IPS DF 6.9 (cell line): ENCODE measurements around the gene BTN1A1.
"Not testable (repeated sequence)": the region's sequence is repeated elsewhere in the genome, so short reads cannot be mapped to it uniquely, and the experiment has no call there.

ENCODE experiments used
- DNase-seq: peaks from one replicate; pipeline ENCODE4 v3.0.0-alpha.2; 2013; ENCODE audit warnings: low read depth, low spot score
- H3K27ac ChIP-seq: one replicate; pipeline ENCODE4 v1.5.1; 2013; ENCODE audit warnings: low read length, control low read depth
- H3K27me3 ChIP-seq: 2 replicates; pipeline ENCODE4 v1.6.1; 2013; ENCODE audit warnings: mild to moderate bottlenecking, low read length; ENCODE audit not compliant: control insufficient read depth, insufficient read depth
- H3K36me3 ChIP-seq: 2 replicates; pipeline ENCODE4 v1.6.1; 2013; ENCODE audit warnings: low read length; ENCODE audit not compliant: control insufficient read depth, insufficient read depth
- H3K4me1 ChIP-seq: 2 replicates; pipeline ENCODE4 v1.6.1; 2013; ENCODE audit warnings: low read length; ENCODE audit not compliant: control insufficient read depth, insufficient read depth
- H3K4me3 ChIP-seq: 2 replicates; pipeline ENCODE4 v1.5.1; 2013; ENCODE audit warnings: mild to moderate bottlenecking, low read length
- H3K9me3 ChIP-seq: 2 replicates; pipeline ENCODE4 v1.6.1; 2013; ENCODE audit warnings: low read length, inconsistent platforms; ENCODE audit not compliant: control insufficient read depth, insufficient read depth
- WGBS: extraction: QIAGEN DNeasy Blood & Tissue Kit; methylation state at CpG from one replicate; pipeline ENCODE4 v1.1.7; 2013; ENCODE audit warnings: mixed read lengths, missing lambda C conversion rate; ENCODE audit not compliant: insufficient read length, insufficient coverage; 5-methylcytosine and 5-hydroxymethylcytosine counted together

Gene BTN1A1, protein sequence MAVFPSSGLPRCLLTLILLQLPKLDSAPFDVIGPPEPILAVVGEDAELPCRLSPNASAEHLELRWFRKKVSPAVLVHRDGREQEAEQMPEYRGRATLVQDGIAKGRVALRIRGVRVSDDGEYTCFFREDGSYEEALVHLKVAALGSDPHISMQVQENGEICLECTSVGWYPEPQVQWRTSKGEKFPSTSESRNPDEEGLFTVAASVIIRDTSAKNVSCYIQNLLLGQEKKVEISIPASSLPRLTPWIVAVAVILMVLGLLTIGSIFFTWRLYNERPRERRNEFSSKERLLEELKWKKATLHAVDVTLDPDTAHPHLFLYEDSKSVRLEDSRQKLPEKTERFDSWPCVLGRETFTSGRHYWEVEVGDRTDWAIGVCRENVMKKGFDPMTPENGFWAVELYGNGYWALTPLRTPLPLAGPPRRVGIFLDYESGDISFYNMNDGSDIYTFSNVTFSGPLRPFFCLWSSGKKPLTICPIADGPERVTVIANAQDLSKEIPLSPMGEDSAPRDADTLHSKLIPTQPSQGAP

DNA sequence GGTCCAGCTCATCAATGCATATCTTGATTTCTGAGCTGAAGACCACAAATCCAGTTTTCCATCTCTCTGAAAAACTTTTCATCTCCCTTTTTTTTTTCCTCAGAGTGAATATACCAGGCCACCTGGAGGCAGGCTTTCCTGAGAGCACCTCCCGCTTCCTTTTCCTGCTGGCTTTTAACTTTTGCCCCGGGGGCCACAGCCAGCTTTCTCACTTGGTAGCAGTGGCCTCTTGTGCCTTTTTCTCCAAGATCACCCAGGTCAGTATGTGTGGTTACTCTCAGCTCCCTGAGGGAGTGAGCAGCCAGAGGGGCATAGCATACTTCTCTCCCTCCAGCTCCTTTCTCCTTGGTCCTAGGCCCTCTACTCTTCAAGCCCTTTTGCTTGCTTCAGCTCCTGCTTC, at the start of gene BTN1A1:
Gene BTN1A1 (plus strand): TSS at position 202 of the 400 bp plus-strand sequence. CDS start 984 bp downstream, outside the sequence.
- WGBS, result no CpG with 5 or more reads among the region's 2 CpGs
- H3K27me3 ChIP-seq, result peaks cover 18% of the 10 kb centered on the region
- no peaks in the 10 kb centered on the region for H3K36me3 ChIP-seq
- no peak within 1 kb of the TSS for H3K4me3 ChIP-seq
- no peak within 1 kb of the TSS for H3K27ac ChIP-seq
- H3K9me3 ChIP-seq, result no peaks in the 10 kb centered on the region
- peaks cover 2% of the 10 kb centered on the region; the same call in 1 of the 2 replicates for H3K4me1 ChIP-seq
- DNase-seq, result no peak

DNA sequence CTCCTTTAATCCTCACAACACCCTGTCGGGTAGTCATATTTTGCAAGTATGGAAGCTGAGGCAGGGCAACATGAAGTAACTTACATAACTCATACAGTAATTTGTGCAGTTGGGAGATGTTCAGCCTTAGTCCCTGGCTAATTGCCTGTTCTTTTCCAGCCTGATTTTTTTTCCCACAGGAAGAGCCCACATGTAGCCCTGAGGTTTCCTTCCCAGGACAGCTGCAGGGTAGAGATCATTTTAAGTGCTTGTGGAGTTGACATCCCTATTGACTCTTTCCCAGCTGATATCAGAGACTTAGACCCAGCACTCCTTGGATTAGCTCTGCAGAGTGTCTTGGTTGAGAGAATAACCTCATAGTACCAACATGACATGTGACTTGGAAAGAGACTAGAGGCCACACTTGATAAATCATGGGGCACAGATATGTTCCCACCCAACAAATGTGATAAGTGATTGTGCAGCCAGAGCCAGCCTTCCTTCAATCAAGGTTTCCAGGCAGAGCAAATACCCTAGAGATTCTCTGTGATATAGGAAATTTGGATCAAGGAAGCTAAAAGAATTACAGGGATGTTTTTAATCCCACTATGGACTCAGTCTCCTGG, 47.4 kb upstream of the BTN1A1 start:
- DNase-seq, result no peak
- Histone ChIP-seq H3K27me3 (no peaks in the 10 kb centered on the region), H3K36me3 (no peaks in the 10 kb centered on the region), H3K4me3 (no peak overlapping the region), H3K27ac (no peak overlapping the region), H3K4me1 (peaks cover 3% of the 10 kb centered on the region; the same call in 1 of the 2 replicates), H3K9me3 (no peaks in the 10 kb centered on the region)
- no CpG with 5 or more reads among the region's 1 CpG for WGBS

DNA sequence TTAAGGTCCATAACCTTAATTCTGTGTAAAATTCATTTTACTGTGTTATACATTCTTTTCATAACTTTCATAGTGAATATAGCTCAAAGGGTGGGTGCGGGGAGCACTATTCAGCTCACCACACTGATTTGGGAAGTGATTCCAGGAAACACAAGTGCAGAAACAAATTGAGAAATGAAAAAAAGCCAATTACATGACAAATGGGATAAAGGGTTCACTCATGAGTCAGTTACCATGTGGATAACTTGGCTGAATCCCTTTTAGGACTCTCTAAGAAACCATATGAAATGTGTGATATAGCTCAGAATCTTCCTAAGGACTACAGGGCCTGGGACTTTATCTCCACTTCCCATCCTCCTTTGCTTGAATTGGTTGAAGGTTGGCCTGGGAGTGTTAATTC, 45.5 kb upstream of the BTN1A1 start:
- Histone ChIP-seq H3K4me1 (peaks cover 3% of the 10 kb centered on the region; the same call in 1 of the 2 replicates), H3K27ac (no peak overlapping the region), H3K27me3 (no peaks in the 10 kb centered on the region), H3K36me3 (peaks cover 3% of the 10 kb centered on the region; the same call in 1 of the 2 replicates), H3K4me3 (no peak overlapping the region), H3K9me3 (no peaks in the 10 kb centered on the region)
- no peak for DNase-seq
- WGBS, result no CpG with 5 or more reads among the region's 1 CpG

DNA sequence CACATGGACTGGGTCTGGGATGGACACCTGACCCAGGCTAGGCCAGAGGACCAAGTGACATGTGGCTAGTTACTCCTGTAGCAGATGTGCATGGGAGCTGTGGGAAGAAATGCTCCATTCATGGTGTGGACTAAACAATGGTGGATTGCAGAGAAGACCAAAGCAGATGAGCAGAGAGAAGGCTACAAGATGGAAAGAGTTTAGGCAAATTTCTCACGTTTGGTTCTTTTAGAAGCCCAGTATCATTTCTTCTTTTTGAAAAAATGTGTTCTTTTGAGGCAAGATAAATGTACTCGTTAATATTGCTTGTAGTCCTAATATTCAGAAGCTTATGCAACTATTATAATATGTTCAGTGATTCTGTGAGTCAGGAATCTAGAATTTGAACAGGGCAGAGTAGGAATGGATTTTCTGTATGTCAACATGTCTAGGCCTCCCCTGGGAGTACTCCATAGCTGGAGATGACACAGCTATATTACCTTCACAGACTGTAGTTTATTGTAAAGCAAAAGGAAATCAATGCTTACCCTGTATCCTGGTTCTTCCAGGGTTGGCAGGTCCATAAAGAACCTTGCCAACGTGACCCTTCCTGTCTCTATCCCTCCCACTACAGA, 44.6 kb upstream of the BTN1A1 start:
- H3K9me3 ChIP-seq, result no peaks in the 10 kb centered on the region
- H3K27me3 ChIP-seq, result no peaks in the 10 kb centered on the region
- peaks cover 3% of the 10 kb centered on the region; the same call in 1 of the 2 replicates for H3K4me1 ChIP-seq
- no peak overlapping the region for H3K27ac ChIP-seq
- H3K4me3 ChIP-seq, result no peak overlapping the region
- peaks cover 6% of the 10 kb centered on the region; the same call in 1 of the 2 replicates for H3K36me3 ChIP-seq
- no CpG with 5 or more reads among the region's 3 CpGs for WGBS
- no peak for DNase-seq

DNA sequence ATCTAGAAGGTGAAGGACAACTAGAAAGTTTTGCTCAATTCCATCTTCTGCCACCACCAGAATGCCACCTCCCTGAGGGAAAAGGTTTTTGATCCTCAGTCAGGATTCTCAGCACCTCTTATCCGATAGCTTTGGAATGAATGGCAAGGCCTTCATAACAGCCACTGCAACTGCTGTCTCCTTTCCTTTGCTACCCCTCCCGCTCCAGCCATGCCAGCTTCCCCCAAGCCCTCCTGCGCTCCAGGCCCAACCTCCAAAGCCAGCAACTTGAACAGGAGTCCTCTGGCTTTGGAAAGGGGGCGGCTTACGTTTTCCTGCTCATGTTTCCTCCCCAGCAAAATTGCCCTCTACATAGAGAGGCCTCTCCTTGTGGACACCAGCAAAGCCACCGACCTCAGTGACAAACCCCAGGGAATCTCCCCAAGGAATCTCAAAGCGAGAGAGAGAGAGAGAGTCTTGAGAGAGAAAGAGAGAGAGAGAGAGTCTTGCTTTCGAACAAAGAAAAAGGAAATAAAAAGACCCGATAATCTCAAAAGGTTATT, 42.8 kb upstream of the BTN1A1 start:
- DNase-seq, result no peak
- Histone ChIP-seq H3K9me3 (no peaks in the 10 kb centered on the region), H3K27ac (no peak overlapping the region), H3K4me1 (peaks cover 3% of the 10 kb centered on the region; the same call in 1 of the 2 replicates), H3K36me3 (peaks cover 8% of the 10 kb centered on the region; the same call in 1 of the 2 replicates), H3K4me3 (no peak overlapping the region), H3K27me3 (no peaks in the 10 kb centered on the region)
- no CpG with 5 or more reads among the region's 9 CpGs for WGBS

DNA sequence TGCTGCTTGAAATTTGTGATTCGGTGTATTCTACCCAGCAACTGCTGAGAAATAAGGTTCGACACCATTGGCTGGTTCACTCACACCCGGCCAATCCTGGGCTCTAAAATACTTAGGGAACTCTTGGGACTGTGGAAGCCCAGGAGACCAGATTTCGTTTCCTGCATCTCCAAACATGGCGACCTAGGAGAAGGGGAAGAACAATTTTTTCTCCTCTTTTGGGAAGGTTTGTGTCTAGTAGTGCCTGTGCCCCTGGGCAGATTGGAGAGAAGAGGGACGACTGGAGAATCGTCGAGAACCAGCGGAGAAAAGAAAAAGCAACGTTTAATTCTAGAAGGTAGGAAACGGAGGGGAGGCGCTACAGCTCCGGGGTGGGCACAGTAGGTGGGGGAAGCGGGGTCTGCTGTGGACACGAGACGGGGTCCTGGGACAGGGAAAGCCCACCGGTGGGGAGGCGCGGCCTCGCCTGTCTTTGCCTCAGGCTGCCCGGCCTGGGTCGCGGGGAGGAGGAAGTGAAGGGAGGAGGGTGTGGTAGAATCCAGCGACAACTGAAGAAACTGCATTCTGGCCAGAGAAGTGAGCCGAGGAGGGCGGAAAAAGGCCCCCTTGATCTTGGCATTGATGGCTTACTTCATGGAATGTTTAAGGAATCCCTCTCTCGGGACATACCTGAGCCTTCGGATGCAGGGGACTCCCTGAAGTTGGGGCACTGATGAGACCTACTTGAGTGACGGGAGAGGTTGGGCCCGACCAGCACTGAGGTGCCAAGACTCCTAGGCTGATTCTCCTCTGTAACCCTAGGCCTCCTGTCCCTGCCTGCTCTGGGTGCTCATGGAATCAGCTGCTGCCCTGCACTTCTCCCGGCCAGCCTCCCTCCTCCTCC, 42.1 kb upstream of the BTN1A1 start, which contains the start of gene BTN2A1:
Gene BTN2A1 (plus strand): TSS at position 150 of the 883 bp plus-strand sequence. CDS start 682 bp downstream, at position 832.
- Histone ChIP-seq H3K36me3 (peaks cover 9% of the 10 kb centered on the region; the same call in 1 of the 2 replicates), H3K4me1 (peaks cover 3% of the 10 kb centered on the region; the same call in 1 of the 2 replicates), H3K4me3 (peak within 1 kb of the TSS; percentile 100), H3K27me3 (no peaks in the 10 kb centered on the region), H3K27ac (no peak within 1 kb of the TSS), H3K9me3 (no peaks in the 10 kb centered on the region)
- DNase-seq, result peak; percentile 76
- no CpG with 5 or more reads among the region's 31 CpGs for WGBS

DNA sequence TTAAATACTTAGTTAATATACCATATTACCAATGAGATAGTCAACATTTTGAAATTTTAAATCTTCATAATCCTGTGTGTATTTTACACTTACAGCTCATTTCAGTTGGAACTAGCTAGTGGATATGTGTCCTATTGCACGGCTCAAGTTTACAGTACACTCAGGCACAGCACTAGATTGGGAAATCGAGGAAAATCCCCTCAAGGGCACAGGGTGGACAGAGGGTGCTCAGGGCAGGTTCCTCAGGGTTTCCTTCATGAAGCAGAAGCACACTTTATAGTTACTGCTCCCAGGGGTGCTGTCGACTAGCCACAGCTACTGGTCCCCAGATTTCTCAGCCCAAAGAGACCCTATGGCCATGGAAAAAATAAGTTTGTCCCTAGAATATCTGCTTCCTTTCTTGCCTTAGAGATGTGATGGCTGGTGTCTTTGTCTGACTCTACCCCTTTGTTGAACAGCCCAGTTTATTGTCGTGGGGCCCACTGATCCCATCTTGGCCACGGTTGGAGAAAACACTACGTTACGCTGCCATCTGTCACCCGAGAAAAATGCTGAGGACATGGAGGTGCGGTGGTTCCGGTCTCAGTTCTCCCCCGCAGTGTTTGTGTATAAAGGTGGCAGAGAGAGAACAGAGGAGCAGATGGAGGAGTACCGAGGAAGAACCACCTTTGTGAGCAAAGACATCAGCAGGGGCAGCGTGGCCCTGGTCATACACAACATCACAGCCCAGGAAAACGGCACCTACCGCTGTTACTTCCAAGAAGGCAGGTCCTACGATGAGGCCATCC, 40.9 kb upstream of the BTN1A1 start:
- H3K27me3 ChIP-seq, result no peaks in the 10 kb centered on the region
- H3K4me3 ChIP-seq, result no peak overlapping the region
- H3K27ac ChIP-seq, result no peak overlapping the region
- H3K4me1 ChIP-seq, result peaks cover 3% of the 10 kb centered on the region; the same call in 1 of the 2 replicates
- DNase-seq, result no peak
- H3K36me3 ChIP-seq, result peaks cover 9% of the 10 kb centered on the region; the same call in 1 of the 2 replicates
- H3K9me3 ChIP-seq, result no peaks in the 10 kb centered on the region
- no CpG with 5 or more reads among the region's 16 CpGs for WGBS

DNA sequence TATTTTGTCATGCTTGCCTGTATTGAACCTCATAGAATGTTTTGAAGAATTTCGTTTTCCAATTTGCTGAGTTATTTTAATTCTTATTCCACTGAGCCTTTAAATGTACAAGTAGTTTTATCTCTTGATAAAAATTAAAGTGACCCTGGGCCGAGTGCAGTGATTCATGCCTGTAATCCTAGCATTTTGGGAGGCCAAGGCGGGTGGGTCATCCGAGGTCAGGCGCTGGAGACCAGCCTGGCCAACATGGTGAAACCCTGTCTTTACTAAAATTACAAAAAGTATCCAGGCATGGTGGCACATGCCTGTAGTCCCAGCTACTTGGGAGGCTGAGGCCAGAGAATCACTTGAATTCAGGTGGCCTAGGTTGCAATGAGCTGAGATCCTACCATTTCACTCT, 38.8 kb upstream of the BTN1A1 start:
- DNase-seq, H3K4me1 ChIP-seq, H3K27me3 ChIP-seq, H3K9me3 ChIP-seq, H3K4me3 ChIP-seq, H3K27ac ChIP-seq: not testable (repeated sequence)
- peaks cover 23% of the 10 kb centered on the region; the same call in 1 of the 2 replicates for H3K36me3 ChIP-seq
- no CpG with 5 or more reads among the region's 5 CpGs for WGBS

DNA sequence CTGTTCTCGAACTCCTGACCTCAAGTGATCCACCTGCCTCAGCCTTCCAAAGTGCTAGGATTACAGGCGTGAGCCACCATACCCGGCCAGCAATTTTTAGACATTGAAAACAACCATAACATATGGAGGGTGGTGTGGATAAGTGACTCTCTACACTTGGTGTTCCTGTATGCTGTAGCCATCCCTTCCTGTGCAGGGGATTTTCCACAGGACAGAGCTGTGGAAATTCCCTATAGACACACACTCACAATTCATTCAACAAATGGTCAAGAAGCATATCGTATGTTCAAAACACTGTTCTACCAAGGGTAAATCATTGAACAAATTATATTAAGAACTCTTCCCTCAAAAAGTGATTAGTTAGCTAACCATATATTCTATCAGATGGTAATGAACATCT, 36.1 kb upstream of the BTN1A1 start:
- no peak for DNase-seq
- Histone ChIP-seq H3K9me3 (no peaks in the 10 kb centered on the region), H3K27ac (no peak overlapping the region), H3K36me3 (peaks cover 28% of the 10 kb centered on the region), H3K4me3 (no peak overlapping the region), H3K4me1 (no peaks in the 10 kb centered on the region), H3K27me3 (no peaks in the 10 kb centered on the region)
- no CpG with 5 or more reads among the region's 4 CpGs for WGBS
